ENCODE measurements around the gene FBXO8. TPM values are rescaled to one million over a fixed set of nuclear protein-coding genes. Genes with fewer than 3 reads are reported as not detected.

The FBXO8 gene
- total RNA-seq, 1 experiment from 2014 or later, result 7.5 TPM

GRCh38 chr4:174316546-174316945, 33.1 kb upstream of the FBXO8 start:
- no peak for ATAC-seq
- POLR2A ChIA-PET, result no interaction called here
- DNase-seq (ENCODE audit: low spot score), result no peak
- TF ChIP-seq TCF7 (CRISPR knock-in tag; IDR thresholded peaks at IDR 0.05; ENCODE audit: low read depth), result no peak
- TF ChIP-seq ZMAT4 (CRISPR knock-in tag; IDR thresholded peaks at IDR 0.05), result no peak
- TF ChIP-seq USF2 (CRISPR knock-in tag; IDR thresholded peaks at IDR 0.05), result no peak
- no peak for TF ChIP-seq IRF1 (CRISPR knock-in tag; IDR thresholded peaks at IDR 0.05)
- TF ChIP-seq GTF2I (CRISPR knock-in tag; conservative IDR thresholded peaks at IDR 0.05), result no peak
- TF ChIP-seq ZNF232 (CRISPR knock-in tag; IDR thresholded peaks at IDR 0.05), result no peak
- no peak for TF ChIP-seq NFATC4 (CRISPR knock-in tag; IDR thresholded peaks at IDR 0.05)
- no peak for TF ChIP-seq ZNF281 (CRISPR knock-in tag; IDR thresholded peaks at IDR 0.05)
- TF ChIP-seq CBFB (CRISPR knock-in tag; IDR thresholded peaks at IDR 0.05; ENCODE audit: low read depth), result no peak
- Mint-ChIP-seq H3K9me3 (no peaks in the 10 kb centered on the region), H3K4me3 (no peak overlapping the region), H3K36me3 (peaks cover 3% of the 10 kb centered on the region), H3K27me3 (ENCODE audit: low read depth) (no peaks in the 10 kb centered on the region), H3K27ac (no peak overlapping the region), H3K4me1 (peaks cover 7% of the 10 kb centered on the region; the same call in 1 of the 2 replicates)
- CTCF ChIA-PET, result no interaction called here

GRCh38 chr4:174314770-174315169, 31.3 kb upstream of the FBXO8 start:
- no peak for TF ChIP-seq ZNF512 (CRISPR knock-in tag; IDR thresholded peaks at IDR 0.05; ENCODE audit: borderline replicate concordance)
- Mint-ChIP-seq H3K4me1 (peaks cover 7% of the 10 kb centered on the region; the same call in 1 of the 2 replicates), H3K9me3 (no peaks in the 10 kb centered on the region), H3K27ac (no peak overlapping the region), H3K4me3 (no peak overlapping the region), H3K27me3 (ENCODE audit: low read depth) (no peaks in the 10 kb centered on the region), H3K36me3 (peaks cover 5% of the 10 kb centered on the region)
- ATAC-seq, result peak; percentile 55
- no peak for DNase-seq (ENCODE audit: low spot score)
- CTCF ChIA-PET, result no interaction called here
- POLR2A ChIA-PET, result no interaction called here

GRCh38 chr4:174314274-174314673, 30.8 kb upstream of the FBXO8 start:
- ChIA-PET POLR2A (no interaction called here), CTCF (no interaction called here)
- ATAC-seq (no peak), DNase-seq (ENCODE audit: low spot score) (no peak)
- H3K27me3 Mint-ChIP-seq (ENCODE audit: low read depth), result no peaks in the 10 kb centered on the region
- H3K9me3 Mint-ChIP-seq, result no peaks in the 10 kb centered on the region
- H3K4me3 Mint-ChIP-seq, result no peak overlapping the region
- peaks cover 5% of the 10 kb centered on the region for H3K36me3 Mint-ChIP-seq
- H3K27ac Mint-ChIP-seq, result no peak overlapping the region
- H3K4me1 Mint-ChIP-seq, result peaks cover 7% of the 10 kb centered on the region; the same call in 1 of the 2 replicates
- no peak for TF ChIP-seq ATF3 (CRISPR knock-in tag; conservative IDR thresholded peaks at IDR 0.05)
- TF ChIP-seq ATF6 (CRISPR knock-in tag; IDR thresholded peaks at IDR 0.05), result no peak
- TF ChIP-seq ZNF121 (CRISPR knock-in tag; IDR thresholded peaks at IDR 0.05), result no peak
- TF ChIP-seq HMGXB4 (CRISPR knock-in tag; IDR thresholded peaks at IDR 0.05), result no peak
- TF ChIP-seq PRRX2 (CRISPR knock-in tag; IDR thresholded peaks at IDR 0.05), result no peak
- TF ChIP-seq CREB1 (CRISPR knock-in tag; IDR thresholded peaks at IDR 0.05), result no peak
- no peak for TF ChIP-seq ZNF423 (CRISPR knock-in tag; IDR thresholded peaks at IDR 0.05)
- no peak for TF ChIP-seq FOXP4 (CRISPR knock-in tag; IDR thresholded peaks at IDR 0.05)
- TF ChIP-seq PREB (CRISPR knock-in tag; IDR thresholded peaks at IDR 0.05; ENCODE audit: borderline replicate concordance), result no peak

Measured in WTC11 (cell line).